Myocyte (in vitro differentiated cells): ENCODE results near the gene ACADSB. TPM values are rescaled to one million over a fixed set of nuclear protein-coding genes. Genes with fewer than 3 reads are reported as not detected.

Source experiments
- DNase-seq: peaks from one replicate; pipeline ENCODE4 v3.0.0-alpha.2; 2012; ENCODE audit warnings: low read depth
- total RNA-seq: library from RNA; depleted of rRNA; stranded (reverse); fragments of >200 nt; gene quantifications from 2 replicates; pipeline ENCODE4 v1.2.3, GENCODE V29; 2014

Gene ACADSB
- total RNA-seq, 1 donor from 2014 or later: 5.9 TPM

DNA sequence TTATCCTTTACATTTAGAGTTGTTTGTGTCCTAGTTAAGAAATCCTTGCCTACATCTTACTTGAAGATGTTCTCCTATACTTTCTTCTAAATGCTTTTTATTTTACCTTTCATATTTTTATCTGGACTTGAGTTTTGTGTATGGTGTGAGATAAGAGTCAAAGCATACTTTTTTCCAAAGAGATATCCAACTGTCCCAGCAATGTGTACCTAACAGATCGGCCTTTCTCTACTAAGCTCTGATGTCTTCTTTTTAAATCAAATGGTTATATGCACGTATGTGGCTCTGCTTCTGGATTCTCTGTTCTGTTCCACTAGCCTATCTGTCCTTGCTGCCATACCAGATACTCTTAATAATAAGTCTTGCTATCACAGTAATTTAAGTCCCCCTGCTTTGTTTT is 7.4 kb upstream of the ACADSB start:
- no peak for DNase-seq

DNA sequence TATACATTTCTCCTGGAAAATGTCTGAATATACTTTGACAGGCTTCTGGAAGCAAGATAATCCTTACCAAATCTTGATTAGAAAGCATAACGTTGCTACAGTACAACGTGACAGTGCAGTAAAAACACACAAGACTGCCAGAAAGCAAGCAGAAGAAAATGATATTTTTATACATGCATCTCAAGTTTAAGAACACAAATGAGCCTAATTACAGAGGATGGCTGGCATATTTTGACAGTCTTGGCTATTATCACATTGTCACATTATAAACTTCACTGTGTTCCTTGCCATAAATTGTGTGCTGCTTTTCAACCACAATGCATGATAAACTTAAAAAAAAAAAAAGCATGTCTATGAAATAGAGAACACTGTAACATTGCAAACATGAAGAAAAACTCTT is 4.5 kb upstream of the ACADSB start:
- no peak for DNase-seq

DNA sequence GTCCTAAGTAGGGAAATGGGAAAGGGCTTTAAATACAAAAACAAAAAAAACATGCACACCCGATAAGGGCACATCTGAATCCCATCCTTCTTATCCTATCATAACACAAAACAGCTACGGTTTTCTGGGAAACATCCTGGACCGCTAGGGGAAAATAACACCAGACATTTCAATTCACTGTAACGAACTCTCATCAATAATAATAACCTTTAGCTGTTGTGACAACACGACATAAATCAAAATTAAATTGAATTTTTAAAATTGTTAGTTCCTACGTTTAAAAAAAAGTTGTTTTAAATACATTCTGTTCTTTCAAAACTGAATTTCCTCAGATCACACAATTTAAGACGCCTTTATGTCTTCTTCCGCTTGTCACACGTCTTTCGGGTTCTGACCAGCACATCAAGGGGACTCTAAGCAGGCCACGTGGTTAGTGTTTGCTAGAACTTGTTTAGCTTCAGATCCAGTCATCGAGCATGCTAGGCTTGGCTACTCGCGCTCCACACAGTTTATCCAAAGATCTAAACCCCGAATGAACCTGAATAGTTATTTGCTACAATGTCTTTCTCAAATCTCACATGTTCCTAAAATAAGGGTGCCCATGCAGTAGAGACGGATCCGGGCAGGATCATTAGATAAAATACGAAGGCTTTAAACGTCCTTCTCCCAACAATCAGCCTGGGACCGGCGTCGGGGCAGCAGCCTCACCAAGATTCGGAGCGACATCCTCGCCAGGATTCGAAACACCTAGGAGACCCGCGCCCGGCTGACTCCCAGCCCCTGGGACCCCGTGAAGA is 1.1 kb upstream of the ACADSB start:
- DNase-seq: peak; percentile 55

DNA sequence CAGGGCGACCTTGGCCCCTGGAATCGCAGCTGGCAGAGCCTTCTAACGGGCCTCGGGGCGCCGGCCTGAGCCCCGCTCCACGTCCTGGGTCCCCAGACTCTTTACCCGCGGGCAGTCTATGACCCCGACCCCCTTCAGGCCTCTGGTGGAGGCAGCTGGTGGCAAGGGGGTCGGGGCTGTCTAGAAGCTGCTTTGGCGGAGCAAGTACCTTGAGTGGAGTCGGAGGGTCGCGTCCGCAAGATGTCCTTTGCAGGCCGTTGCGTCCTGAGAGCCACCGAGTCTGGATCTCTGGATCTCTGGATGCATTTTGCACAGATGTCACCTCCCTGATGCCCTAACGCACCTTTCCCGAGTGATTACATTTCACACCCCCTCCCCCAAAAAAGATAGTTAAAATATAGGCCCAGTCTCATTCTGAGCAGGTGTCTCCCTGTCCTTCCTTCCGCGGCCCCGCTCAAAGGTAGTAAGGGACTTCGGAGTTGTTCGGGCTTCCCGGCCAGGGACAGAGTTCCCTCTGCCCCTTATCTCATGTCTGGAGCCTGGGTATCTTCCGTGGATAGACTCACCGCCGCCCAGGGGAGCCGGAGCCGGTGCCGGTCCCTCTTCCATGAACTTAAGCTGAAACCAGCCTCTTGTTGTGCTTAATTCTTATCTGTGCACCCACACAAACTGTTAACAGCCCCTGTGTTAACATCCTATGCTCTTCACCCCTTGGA is 457 bp downstream of the ACADSB start:
- no peak for DNase-seq

DNA sequence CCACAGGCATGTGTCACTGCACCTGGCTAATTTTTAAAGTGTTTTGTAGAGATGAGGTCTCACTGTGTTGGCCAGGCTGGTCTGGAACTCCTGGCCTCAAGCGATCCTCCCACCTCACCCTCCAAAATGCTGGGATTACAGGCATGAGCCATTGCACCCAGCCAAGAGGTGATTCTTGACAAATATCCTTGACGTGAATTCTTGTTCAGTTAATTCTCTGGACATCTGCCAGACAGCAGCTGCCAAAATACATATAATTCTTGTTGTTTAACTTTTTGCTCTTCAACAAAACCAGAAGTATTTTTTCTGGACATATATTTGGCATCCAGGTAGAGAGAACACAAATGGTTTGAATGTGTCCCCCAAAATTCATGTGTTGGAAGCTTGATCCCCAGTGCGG is 3.2 kb downstream of the ACADSB start:
- DNase-seq: no peak

DNA sequence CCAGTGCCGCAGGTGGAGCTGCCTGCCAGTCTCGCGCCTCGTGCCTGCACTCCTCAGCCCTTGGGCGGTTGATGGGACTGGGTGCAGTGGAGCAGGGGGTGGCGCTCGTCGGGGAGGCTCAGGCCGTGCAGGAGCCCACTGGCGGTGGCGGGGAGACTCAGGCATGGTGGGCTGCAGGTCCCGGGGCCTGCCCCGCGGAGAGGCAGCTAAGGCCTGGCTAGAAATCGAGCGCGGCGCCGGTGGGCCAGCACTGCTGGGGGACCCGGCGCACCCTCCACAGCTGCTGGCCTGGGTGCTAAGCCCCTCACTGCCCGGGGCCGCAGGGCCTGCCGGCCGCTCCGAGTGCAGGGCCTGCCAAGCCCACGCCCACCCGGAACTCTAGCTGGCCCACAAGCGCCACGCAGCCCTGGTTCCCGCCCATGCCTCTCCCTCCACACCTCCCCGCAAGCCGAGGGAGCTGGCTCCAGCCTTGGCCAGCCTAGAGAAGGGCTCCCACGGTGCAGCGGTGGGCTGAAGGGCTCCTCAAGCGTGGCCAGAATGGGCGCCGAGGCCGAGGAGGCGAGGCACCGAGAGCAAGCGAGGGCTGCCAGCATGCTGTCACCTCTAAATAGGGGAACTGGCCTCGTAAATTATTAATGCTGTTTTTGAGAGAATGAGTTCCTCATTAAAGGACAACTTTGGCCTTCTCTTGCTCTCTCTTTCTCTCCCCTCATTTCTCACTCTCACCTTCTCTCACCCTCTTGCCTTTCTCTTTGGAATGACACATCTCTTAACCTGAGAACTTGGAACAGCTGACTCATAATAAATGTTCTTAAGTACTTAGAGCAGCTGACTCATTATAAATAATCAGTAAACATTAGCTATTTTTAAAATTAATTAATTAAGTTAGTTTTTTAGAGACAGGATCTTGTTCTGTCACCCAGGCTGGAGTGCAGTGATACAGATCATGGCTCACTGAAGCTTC is 4.9 kb downstream of the ACADSB start:
- no peak for DNase-seq

DNA sequence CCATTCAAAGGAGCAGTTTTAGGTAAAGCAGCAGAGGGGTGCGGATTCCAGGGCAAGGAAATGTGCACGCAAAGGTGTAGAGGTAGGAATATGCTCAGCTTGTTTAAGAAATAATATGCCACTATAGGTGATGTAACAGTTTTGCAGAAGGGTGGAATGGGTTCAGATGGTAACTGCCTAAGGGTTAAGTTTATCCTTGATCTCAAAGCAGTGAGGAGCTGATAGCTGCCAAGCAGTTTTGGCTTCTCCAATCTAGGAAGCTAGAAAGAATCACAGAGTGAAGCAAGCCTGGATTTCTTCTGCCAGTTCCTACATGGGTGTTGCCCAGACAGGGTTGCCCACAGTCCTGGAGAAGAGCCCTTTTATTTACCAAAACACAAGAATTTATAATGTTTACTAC is 6.0 kb downstream of the ACADSB start:
- DNase-seq: no peak

DNA sequence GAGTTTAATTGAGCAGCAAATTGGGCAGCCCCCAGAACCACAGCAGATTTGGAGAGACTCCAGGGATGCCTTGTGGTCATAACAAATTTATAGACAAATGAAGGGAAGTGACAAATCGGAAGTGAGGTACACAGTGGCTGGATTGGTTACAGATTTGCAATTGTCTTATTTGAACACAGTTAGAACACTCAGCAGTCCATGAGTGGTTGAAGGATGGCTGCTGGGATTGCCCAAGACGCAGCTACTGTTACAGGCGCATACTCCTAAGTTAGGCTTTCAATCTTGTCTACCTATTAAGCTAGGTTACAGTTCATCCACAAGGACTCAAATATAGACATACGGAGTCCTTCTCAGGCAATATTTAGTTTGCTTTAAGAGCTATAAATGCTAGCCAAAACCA is 7.4 kb downstream of the ACADSB start:
- no peak for DNase-seq

DNA sequence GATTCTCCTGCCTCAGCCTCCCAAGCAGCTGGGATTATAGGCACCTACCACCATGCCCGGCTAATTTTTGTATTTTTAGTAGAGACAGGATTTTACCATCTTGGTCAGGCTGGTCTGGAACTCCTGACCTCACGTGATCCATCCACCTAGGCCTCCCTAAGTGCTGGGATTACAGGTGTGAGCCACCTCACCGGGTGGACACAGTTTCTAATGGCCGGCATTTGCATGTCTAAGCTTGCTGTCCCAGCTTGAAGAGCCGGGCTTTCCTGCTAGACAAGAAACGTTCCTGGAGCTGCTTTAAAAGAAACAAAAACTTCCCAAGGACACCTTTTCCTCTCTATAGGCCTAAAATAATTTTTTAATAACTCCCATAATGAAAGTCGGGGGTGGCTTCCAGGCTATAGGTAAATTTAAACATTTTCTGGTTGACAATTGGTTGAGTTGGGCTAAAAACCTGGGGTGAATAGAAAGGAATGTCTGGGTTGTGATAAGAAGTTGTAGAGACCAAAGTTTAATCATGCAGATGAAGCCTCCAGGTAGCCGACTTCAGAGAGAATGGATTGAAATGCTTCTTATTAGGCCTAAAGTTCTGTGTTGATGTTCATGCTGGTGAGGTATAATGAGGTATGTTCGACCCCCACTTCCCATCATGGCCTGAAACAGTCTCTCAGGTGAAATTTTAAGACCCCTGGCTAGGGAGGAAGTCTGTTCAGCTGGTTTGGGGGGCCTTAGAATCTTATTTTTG is 8.8 kb downstream of the ACADSB start:
- no peak for DNase-seq

DNA sequence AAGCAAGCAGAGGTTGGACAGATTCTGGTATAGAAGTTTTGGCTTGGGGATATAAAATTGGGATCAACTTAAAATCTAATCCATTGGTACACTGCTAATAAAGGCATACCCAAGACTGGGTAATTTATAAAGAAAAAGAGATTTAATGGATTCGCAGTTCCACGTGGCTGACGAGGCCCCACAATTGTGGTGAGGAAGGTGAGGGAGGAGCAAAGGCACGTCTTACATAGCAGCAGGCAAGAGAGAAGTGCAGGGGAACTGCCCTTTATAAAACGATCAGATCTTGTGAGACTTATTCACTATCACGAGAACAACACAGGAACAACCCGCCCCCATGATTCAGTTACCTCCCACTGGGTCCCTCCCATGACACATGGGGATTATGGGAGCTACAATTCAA is 9.7 kb downstream of the ACADSB start:
- no peak for DNase-seq

DNA sequence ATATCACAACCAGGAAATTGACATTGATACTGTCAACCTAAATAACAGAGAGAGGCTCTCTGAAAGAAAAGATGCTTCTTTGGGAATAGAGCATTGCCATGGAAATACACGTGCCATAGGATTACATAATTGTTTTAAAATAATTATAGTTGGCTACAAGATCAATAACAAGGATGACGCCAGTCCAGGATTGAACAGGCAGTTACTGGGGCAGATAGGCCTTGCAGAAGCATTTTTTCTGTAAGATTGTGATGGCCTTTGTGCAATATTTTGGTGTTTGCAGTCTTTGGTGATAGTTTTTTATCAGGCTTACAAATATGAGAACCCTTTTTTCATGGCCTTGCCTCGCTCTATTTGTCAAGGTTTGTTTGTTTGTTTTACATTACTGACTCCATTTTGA is 10.5 kb downstream of the ACADSB start:
- DNase-seq: no peak

DNA sequence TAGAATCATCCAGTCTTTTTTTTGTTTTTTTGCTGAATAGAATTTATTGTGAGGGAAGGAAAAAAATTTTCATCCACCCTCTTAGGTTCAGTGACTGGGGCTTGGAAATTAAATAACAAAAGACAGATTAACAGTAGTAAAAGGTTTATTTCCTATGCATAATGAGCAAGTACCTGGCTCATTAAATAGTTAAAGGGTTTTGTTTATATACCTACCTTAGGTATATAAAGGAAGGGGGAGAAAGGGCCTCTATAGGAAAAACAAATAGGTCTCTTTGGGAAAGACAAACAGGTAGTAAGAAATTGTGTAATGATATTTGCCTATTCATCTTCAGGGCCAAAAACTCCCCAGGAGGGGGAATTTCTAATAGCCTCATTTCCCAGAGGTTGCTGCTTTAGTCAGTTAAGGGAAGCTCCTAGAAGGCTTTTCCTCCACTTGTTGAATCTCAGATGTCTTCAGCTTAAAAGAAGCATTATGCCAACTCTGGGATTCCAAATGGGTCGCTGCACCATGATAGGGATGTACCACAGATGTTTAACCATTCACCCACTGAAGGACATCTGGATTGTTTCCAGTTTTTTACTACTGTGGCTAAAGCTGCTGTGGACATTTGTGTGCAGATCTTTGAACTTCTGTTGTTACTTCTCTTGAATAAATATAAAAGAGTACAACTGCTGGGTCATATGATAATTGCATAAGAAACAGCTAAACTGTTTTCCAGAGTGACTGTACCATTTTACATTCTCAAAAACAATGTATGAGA is 11.3 kb downstream of the ACADSB start:
- no peak for DNase-seq

DNA sequence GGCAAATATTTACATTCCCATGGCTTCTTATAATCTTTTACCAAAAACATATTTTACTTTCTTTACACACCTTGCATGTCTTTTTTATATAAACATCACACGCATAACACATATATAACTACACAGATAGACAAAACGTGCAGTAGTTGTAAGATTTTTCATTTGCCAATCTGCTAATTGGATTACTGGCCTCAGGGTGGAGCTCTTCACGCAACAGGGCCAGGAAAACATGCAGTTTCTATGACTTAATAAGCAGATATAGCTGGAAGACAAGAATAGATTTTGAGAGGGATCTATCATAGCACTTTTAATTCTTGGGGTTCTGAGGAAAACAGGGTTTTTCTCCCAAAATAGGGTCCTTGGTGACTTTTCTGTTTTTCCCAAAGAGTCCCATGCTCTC is 12.7 kb downstream of the ACADSB start:
- DNase-seq: peak; percentile 22

DNA sequence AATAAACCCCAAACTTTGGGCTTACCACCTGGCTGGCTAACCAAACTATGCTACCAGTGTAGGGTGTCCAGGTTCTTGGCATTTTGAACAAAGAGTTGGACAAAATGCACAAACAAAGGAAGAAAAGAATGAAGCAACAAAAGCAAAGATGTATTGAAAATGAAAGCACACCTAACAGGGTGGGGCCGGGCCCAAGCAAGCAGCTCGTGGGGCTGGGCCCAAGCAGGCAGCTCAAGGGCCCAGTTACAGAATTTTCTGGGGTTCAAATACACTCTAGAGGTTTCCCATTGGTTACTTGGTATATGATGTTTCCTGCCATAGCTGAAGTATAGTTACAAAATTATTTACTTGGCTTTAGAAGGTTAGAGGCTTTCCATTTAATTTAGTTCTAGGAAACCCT is 15.7 kb downstream of the ACADSB start:
- no peak for DNase-seq

DNA sequence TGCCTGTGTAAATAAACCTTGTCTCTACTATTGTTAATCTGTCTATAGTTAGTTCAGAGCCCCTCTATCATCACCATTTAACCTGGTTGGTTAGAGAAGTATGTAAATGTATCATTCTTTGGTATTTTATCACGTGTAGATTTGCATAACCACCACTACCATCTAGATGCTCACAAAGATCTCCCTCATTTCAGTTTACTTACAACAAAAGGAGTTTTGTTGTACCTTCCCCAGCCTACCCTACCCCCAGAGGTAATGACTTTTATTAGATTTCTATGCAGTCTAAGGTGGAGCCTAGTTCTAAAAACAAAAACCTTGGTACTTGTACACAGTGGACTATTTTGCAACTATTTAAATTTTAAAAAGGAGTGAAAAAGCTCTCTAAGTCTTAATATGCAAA is 17.5 kb downstream of the ACADSB start:
- DNase-seq: no peak

DNA sequence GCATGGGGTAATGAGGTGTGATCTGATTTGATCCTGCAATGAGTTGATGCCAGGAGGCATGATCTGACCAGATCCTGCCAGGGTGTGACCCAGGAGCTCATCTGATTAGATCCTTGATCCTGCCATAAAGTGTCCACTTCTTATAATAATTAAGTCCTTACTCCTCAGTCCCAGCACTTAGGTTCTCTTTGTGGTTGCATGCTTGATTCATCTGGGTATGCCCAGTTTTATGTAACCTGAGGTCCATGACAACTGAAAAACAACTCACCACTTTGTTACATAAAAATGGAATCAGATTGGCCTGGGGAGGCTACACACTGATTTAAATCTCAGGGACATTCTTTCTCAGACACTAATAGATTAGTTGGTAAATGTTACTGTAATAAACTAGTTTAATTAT is 19.1 kb downstream of the ACADSB start:
- peak; percentile 12 for DNase-seq

DNA sequence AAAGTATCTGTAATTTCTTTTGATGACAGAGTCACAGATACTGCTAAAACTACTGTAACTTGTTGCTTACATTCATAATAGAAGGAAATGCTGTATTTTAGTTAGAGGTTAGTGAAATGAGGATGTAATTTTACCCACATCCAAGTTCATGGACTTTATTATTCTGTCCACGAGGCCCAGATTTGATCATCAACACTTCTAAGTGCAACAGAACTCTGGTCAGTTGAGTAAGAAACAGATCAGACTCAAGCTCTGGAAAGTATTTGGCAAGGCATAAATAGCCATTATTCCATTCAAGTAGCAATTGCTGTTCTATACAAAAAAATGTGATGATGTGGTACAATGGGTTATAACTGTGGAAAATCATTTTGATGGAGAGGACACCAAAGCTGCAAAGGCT is 22.3 kb downstream of the ACADSB start:
- DNase-seq: no peak

DNA sequence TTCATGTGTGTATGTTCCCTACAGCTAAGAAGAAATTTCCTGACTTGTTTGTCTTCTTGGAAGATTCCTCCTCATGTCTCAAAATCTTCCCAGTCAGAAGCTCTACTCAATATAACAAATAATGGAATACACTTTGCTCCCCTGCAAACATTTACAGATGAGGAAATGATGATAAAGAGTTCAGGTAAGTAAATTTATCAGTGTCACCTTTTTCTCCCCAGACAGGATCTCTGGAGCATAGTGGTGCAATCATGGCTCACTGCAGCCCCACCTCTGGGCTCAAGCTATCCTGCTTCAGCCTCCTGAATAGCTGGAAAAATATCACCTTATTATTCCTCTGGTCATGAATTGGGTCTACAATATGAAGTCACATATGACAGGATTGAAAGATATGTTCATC is 25.5 kb downstream of the ACADSB start:
- no peak for DNase-seq

DNA sequence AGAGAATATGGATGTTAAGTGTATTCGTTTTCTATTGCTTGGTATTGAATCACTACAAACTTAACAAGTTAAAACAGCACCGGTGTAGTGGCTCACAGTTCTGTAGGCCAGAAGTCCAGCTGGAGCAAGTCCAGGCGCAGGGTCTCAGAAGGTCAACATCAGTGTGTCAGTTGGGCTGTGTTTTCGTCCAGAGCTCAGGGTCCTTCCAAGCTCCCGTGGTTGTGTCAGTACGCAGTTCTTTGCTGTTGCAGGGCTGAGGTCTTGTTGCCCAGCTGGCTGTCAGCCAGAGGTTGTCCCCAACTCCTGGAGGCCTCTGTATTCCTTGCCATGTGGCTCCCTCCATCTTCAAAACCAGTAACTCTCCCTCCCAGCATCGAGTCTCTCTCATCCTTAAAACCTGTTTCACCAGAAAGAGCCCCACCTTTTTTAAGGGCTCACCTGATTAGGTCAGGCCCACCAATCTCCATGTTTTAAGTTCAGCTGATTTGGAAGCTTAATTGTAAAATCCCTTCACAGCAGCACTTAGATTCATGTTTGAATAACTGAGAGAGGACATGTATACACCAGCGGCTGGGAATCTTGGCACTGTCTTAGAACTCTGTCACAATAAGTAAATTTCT is 26.8 kb downstream of the ACADSB start:
- DNase-seq: no peak
